HepG2 (cell line): ENCODE measurements around the gene ADM. TPM values are rescaled to one million over a fixed set of nuclear protein-coding genes. Genes with fewer than 3 reads are reported as not detected.
A peak's percentile ranks its signal among the peaks of the same experiment; 100 is the strongest.

Experiments used
- CTCF ChIP-seq: sonication (generic); formaldehyde crosslinking; IDR thresholded peaks from 2 replicates; pipeline ENCODE4 v1.5.0; 2020; ENCODE audit warnings: mild to moderate bottlenecking, missing genetic modification reagents, moderate library complexity
- HMG20A ChIP-seq: IDR thresholded peaks from 2 replicates; pipeline ENCODE4 v1.6.1; 2016; ENCODE audit warnings: borderline replicate concordance
- HOXA3 ChIP-seq: sonication (generic); formaldehyde crosslinking; IDR thresholded peaks from 2 replicates; pipeline ENCODE4 v1.5.0; 2020; ENCODE audit warnings: missing genetic modification reagents
- KAT7 ChIP-seq: IDR thresholded peaks from 2 replicates; pipeline ENCODE4 v1.6.1; 2018; ENCODE audit warnings: borderline replicate concordance, missing compliant biosample characterization
- NFKBIZ ChIP-seq: IDR thresholded peaks from 2 replicates; pipeline ENCODE4 v1.6.1; 2018; ENCODE audit warnings: missing genetic modification reagents, missing compliant biosample characterization
- RARA ChIP-seq: IDR thresholded peaks from 2 replicates; pipeline ENCODE4 v1.6.1; 2016; ENCODE audit warnings: missing genetic modification reagents, missing compliant biosample characterization
- SRSF1 ChIP-seq: fragments of 200-400 bp; formaldehyde crosslinking; optimal IDR thresholded peaks from 2 replicates; pipeline ENCODE3; 2017; ENCODE audit warnings: mild to moderate bottlenecking, low read depth, low read length, moderate library complexity
- TAF15 ChIP-seq: fragments of 200-400 bp; formaldehyde crosslinking; IDR thresholded peaks from one replicate; pipeline ENCODE4 v1.6.1; 2018; ENCODE audit warnings: mild to moderate bottlenecking, low read depth, low read length; ENCODE audit not compliant: poor library complexity, severe bottlenecking
- ZNF10 ChIP-seq: sonication (generic); formaldehyde crosslinking; IDR thresholded peaks from 2 replicates; pipeline ENCODE4 v1.4.0; 2020; ENCODE audit warnings: mild to moderate bottlenecking, low read depth, missing genetic modification reagents, borderline replicate concordance
- ZNF12 ChIP-seq: sonication (generic); formaldehyde crosslinking; IDR thresholded peaks from 2 replicates; pipeline ENCODE4 v1.5.0; 2020; ENCODE audit warnings: missing genetic modification reagents
- ZNF124 ChIP-seq: sonication (generic); formaldehyde crosslinking; IDR thresholded peaks from 2 replicates; pipeline ENCODE4 v1.4.0; 2020; ENCODE audit warnings: missing genetic modification reagents
- ZNF136 ChIP-seq: sonication (generic); formaldehyde crosslinking; IDR thresholded peaks from 2 replicates; pipeline ENCODE4 v1.8.1; 2022; ENCODE audit warnings: low read depth, mild to moderate bottlenecking, moderate library complexity, missing genetic modification reagents
- ZNF274 ChIP-seq: sonication (generic); formaldehyde crosslinking; IDR thresholded peaks from 2 replicates; pipeline ENCODE4 v1.5.1; 2020; ENCODE audit warnings: mild to moderate bottlenecking, missing genetic modification reagents
- ZNF337 ChIP-seq: sonication (generic); formaldehyde crosslinking; IDR thresholded peaks from 2 replicates; pipeline ENCODE4 v1.5.1; 2020; ENCODE audit warnings: missing genetic modification reagents, low read depth, mild to moderate bottlenecking, borderline replicate concordance
- ZNF33B ChIP-seq: sonication (generic); formaldehyde crosslinking; IDR thresholded peaks from 2 replicates; pipeline ENCODE4 v1.5.1; 2020; ENCODE audit warnings: mild to moderate bottlenecking, missing genetic modification reagents
- ZNF503 ChIP-seq: sonication (generic); formaldehyde crosslinking; IDR thresholded peaks from 2 replicates; pipeline ENCODE4 v1.4.0; 2020; ENCODE audit warnings: missing genetic modification reagents
- ZNF589 ChIP-seq: sonication (generic); formaldehyde crosslinking; conservative IDR thresholded peaks from 2 replicates; pipeline ENCODE4 v1.8.0; 2022; ENCODE audit warnings: mild to moderate bottlenecking, moderate library complexity, missing genetic modification reagents
- ZNF605 ChIP-seq: sonication (generic); formaldehyde crosslinking; IDR thresholded peaks from 2 replicates; pipeline ENCODE4 v1.8.0; 2022; ENCODE audit warnings: mild to moderate bottlenecking, missing genetic modification reagents
- ZNF747 ChIP-seq: sonication (generic); formaldehyde crosslinking; IDR thresholded peaks from 2 replicates; pipeline ENCODE4 v1.8.1; 2023; ENCODE audit warnings: missing genetic modification reagents, mild to moderate bottlenecking, borderline replicate concordance
- ZNF780A ChIP-seq: sonication (generic); formaldehyde crosslinking; IDR thresholded peaks from 2 replicates; pipeline ENCODE4 v1.8.0; 2022; ENCODE audit warnings: mild to moderate bottlenecking, missing genetic modification reagents, moderate library complexity
- ZNF850 ChIP-seq: sonication (generic); formaldehyde crosslinking; conservative IDR thresholded peaks from 2 replicates; pipeline ENCODE4 v1.9.0; 2021; ENCODE audit warnings: mild to moderate bottlenecking, missing genetic modification reagents
- ZNF891 ChIP-seq: sonication (generic); formaldehyde crosslinking; IDR thresholded peaks from 2 replicates; pipeline ENCODE4 v1.5.0; 2020; ENCODE audit warnings: mild to moderate bottlenecking, missing genetic modification reagents
- polyA plus RNA-seq, 8 experiments: library from polyadenylated mRNA; depleted of rRNA in 3 of 8; stranded (reverse) in 7 of 8; unstranded in 1 of 8; fragments of >200 nt; fragmentation: Illumina TruSeq in 4 of 8; extraction: Trizol in 4 of 8; gene quantifications; 2 replicates each; pipeline versions ENCODE4 v1.2.1 to v1.2.3, GENCODE V29; 2011 to 2016; ENCODE audit warnings: low read depth in 4 of 8, missing spikeins in 1 of 8, mixed read lengths in 1 of 8; ENCODE audit not compliant: insufficient read depth in 1 of 8
- total RNA-seq, 5 experiments: library from RNA; depleted of rRNA; stranded (reverse); fragments of >200 nt; fragmentation: Illumina TruSeq; extraction: Trizol; gene quantifications; 2 replicates each; pipeline ENCODE4 v1.2.3, GENCODE V29; 2016; ENCODE audit warnings: low read depth in 1 of 5
- TF ChIP-seq, protein P1 (sequence below): sonication (generic); formaldehyde crosslinking; IDR thresholded peaks from 2 replicates; pipeline ENCODE4 v1.5.1; 2020; ENCODE audit warnings: mild to moderate bottlenecking, missing genetic modification reagents, moderate library complexity

Gene ADM
- total and polyA plus RNA-seq, 2 of the 13 experiments (the other 11 are each of a cell fraction or from before 2014, with no cell fraction given): 10.7 to 26.1 TPM

DNA sequence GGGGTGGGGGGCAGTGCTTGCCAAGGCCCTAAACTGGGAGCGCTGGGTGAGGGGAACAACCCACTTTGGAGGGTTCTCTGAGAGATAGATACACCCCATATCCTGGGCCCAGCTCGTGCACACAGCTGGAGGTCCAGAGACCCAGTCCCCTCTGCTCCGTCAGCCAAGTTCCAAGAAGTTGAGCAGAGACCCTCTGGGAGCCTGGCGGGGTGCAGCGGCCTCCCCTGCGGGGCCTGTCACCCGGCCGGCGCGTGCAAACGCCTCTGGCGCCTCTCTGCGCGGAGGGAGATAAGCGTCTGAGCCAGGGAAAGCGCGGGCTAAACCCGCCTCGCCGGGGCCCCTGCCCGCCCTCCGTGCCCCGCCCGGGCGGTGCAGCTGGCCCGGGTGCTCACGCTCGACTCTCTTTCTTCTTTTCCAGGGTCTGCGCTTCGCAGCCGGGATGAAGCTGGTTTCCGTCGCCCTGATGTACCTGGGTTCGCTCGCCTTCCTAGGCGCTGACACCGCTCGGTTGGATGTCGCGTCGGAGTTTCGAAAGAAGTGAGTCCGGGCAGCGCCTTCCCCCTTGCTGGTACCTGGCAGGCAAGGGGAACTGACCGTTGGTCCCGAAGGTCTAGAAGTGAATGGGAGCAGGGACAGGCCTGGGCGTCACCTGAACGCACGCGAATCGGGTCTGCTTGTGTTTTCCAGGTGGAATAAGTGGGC is 540 bp downstream of the ADM start (continued):
- TF ChIP-seq TAF15 (peak; percentile 12), SRSF1 (no peak), ZNF503 (CRISPR knock-in tag) (0 out of 2 replicates have a peak, but pooled peaks have one; percentile 23), ZNF780A (CRISPR knock-in tag) (peak; percentile 48; the same call in 1 of the 2 replicates), ZNF747 (no peak), ZNF10 (CRISPR knock-in tag) (no peak), ZNF891 (CRISPR knock-in tag) (0 out of 2 replicates have a peak, but pooled peaks have one; percentile 13), CTCF (CRISPR knock-in tag) (peak; percentile 7; the same call in 1 of the 2 replicates), ZNF337 (peak; percentile 54; the same call in 1 of the 2 replicates), RARA (CRISPR knock-in tag) (0 out of 2 replicates have a peak, but pooled peaks have one; percentile 15), KAT7 (CRISPR knock-in tag) (0 out of 2 replicates have a peak, but pooled peaks have one; percentile 9), ZNF136 (peak; percentile 31; the same call in 1 of the 2 replicates), ZNF589 (CRISPR knock-in tag) (0 out of 2 replicates have a peak, but pooled peaks have one; percentile 39), HOXA3 (CRISPR knock-in tag) (peak; percentile 22), ZNF274 (CRISPR knock-in tag) (0 out of 2 replicates have a peak, but pooled peaks have one; percentile 52), NFKBIZ (CRISPR knock-in tag) (no peak), ZNF124 (no peak; the same call in 1 of the 2 replicates), ZNF605 (CRISPR knock-in tag) (peak; percentile 76), HMG20A (no peak), ZNF850 (CRISPR knock-in tag) (no peak), ZNF33B (0 out of 2 replicates have a peak, but pooled peaks have one; percentile 27), ZNF12 (CRISPR knock-in tag) (no peak)
- TF ChIP-seq, protein P1, sequence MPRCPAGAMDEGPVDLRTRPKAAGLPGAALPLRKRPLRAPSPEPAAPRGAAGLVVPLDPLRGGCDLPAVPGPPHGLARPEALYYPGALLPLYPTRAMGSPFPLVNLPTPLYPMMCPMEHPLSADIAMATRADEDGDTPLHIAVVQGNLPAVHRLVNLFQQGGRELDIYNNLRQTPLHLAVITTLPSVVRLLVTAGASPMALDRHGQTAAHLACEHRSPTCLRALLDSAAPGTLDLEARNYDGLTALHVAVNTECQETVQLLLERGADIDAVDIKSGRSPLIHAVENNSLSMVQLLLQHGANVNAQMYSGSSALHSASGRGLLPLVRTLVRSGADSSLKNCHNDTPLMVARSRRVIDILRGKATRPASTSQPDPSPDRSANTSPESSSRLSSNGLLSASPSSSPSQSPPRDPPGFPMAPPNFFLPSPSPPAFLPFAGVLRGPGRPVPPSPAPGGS (CRISPR knock-in tag): peak; percentile 73; the same call in 1 of the 2 replicates
